Frontal cortex (tissue), 4 donors: ENCODE data around the gene APOA1. TPM values are rescaled to one million over a fixed set of nuclear protein-coding genes. Genes with fewer than 3 reads are reported as not detected.

Experiments used
- DNase-seq, 2 donors: peaks; one replicate each; pipeline ENCODE4 v3.0.0; 2012; ENCODE audit warnings: low spot score in 2 of 2
- FAIRE-seq: peaks from 2 replicates; lab custom pipeline; 2012; peaks lifted over from hg19 to GRCh38; lab: Jason Lieb, UNC
- total RNA-seq: library from RNA; depleted of rRNA; stranded (reverse); fragments of >200 nt; gene quantifications from one replicate; pipeline ENCODE4 v1.2.3, GENCODE V29; 2014
- donor health status: control.
- donor health status: control.
- donor health status: control.

The APOA1 gene
- total RNA-seq, 1 donor from 2014 or later, result not detected

- no peak for FAIRE-seq
Observed at GRCh38 chr11:116792144-116792868, 45.1 kb downstream of the APOA1 start.

GRCh38 chr11:116791813-116792143, 45.6 kb downstream of the APOA1 start, which contains the start of gene APOA5:
APOA5 (minus strand) TSS chr11:116791879; CDS start chr11:116791860, 19 bp downstream.
- FAIRE-seq, result no peak

More at GRCh38 chr11:116792144-116792868, 45.1 kb downstream of the APOA1 start:
- DNase-seq, result no peak

GRCh38 chr11:116791002-116791812, 46.2 kb downstream of the APOA1 start:
- DNase-seq (peak; percentile 86 to 89), FAIRE-seq (no peak)

More at GRCh38 chr11:116791813-116792143, 45.6 kb downstream of the APOA1 start, which contains the start of gene APOA5:
- no peak for DNase-seq

DNA sequence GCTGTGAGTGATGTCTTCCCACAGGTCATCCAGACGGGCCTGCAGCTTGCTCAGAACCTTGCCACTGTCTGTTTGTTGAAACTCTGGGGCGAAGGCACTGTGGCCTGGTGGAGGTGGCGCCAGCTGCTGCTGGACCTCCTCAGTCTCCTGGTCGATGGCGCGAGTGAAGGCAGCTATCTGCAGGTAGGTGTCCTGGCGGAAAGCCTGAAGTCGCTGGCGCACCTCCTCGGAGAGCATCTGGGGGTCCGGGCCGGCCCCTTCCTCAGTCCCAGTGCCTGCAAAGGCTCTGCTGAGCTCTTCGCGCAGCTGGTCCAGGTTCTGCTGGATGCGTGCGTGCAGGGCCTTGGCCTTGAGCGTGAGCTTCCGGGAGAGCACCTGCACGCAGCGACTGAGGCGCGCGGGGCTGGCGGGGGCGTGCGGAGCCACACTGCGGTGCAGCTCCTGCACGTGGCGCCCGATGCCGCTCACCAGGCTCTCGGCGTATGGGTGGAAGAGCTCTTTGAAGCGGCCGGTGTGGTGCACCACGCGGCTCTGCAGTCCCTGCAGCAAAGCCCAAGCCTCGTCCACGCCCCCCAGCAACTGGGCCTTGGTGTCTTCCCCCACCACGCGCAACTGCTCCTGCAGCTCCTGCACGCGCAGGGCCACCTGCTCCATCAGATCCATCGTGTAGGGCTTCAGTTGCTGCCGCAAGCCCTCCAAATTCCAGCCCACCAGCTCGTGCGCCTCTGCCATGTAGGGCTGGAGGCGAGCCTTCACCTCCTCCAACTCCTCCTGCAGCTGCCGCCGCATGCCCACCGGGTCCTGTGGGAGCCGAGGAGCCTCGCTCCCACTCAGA, 47.0 kb downstream of the APOA1 start:
- FAIRE-seq (no peak), DNase-seq (no peak)

DNA sequence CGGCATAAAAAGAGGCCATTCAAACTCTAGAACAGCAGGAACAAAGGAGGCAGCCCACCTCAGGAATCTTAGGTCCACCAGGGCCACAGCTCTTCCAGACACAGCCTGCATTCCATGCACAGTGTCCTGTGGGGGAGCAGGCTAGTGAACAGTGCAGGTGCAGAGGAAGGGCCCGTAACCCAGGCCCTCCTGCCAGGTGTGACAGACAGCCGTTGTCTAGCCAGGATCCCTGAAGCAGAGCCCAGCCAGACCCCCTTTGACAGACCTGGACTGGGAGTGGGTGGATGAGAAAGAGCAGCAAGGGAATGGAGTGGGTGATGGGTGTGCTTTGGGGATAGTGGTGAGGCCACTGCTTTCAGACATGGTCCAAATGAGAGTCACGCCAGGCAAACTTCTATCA, 48.4 kb downstream of the APOA1 start:
- DNase-seq (no peak), FAIRE-seq (no peak)

GRCh38 chr11:116788534-116788933, 48.9 kb downstream of the APOA1 start:
- DNase-seq, result peak in 1 of 2 donors; percentile 40
- no peak for FAIRE-seq

GRCh38 chr11:116787786-116788486, 49.5 kb downstream of the APOA1 start, which contains the start of gene ZPR1:
ZPR1 (minus strand) TSS chr11:116788023; CDS start chr11:116787990, 33 bp downstream.
- FAIRE-seq (no peak), DNase-seq (peak; percentile 91 to 94)

GRCh38 chr11:116787436-116787785, 50.0 kb downstream of the APOA1 start:
- FAIRE-seq, result no peak
- DNase-seq, result no peak

- FAIRE-seq, result no peak
- no peak for DNase-seq
Observed at GRCh38 chr11:116786966-116787365, 50.5 kb downstream of the APOA1 start.

GRCh38 chr11:116786326-116786725, 51.1 kb downstream of the APOA1 start:
- FAIRE-seq (no peak), DNase-seq (no peak)

Other genes with a start within 250 kb of the APOA1 start
- 20.8 TPM for gene BUD13, start 64.6 kb downstream of the APOA1 start, total RNA-seq
- gene ZPR1, start 49.6 kb downstream of the APOA1 start, total RNA-seq, result 55.8 TPM
- gene APOA5, start 45.7 kb downstream of the APOA1 start, total RNA-seq, result not detected
- gene APOA4, start 14.3 kb downstream of the APOA1 start, total RNA-seq, result not detected
- gene APOC3, start 7.7 kb downstream of the APOA1 start, total RNA-seq, result not detected